Esophagus muscularis mucosa (tissue), 4 donors: ENCODE results near the gene TMEM63C. TPM values are rescaled to one million over a fixed set of nuclear protein-coding genes. Genes with fewer than 3 reads are reported as not detected.

ENCODE experiments used
- DNase-seq: peaks from one replicate; pipeline ENCODE4 v3.0.0-alpha.2; 2017; ENCODE audit errors: extremely low spot score
- H3K27ac ChIP-seq, 4 donors: fragments of 200-600 bp; sonication (generic); replicated peaks in 1 of 4; 1 replicate in 3 of 4; 2 replicates in 1 of 4; pipeline ENCODE4 v1.5.1; 2016 to 2019; ENCODE audit warnings: mild to moderate bottlenecking in 1 of 4
- H3K27me3 ChIP-seq, 4 donors: fragments of 200-600 bp; sonication (generic); one replicate each; pipeline versions ENCODE4 v1.5.1 to v1.6.0; 2016 to 2019
- H3K36me3 ChIP-seq, 4 donors: fragments of 200-600 bp; sonication (generic); one replicate each; pipeline ENCODE4 v1.5.1; 2016 to 2019
- H3K4me1 ChIP-seq, 4 donors: fragments of 200-600 bp; sonication (generic); one replicate each; pipeline ENCODE4 v1.5.1; 2016 to 2019
- H3K4me3 ChIP-seq, 4 donors: fragments of 200-600 bp; sonication (generic); 1 replicate in 2 of 4; 2 replicates in 2 of 4; pipeline ENCODE4 v1.5.1; 2016 to 2019; ENCODE audit warnings: mild to moderate bottlenecking in 4 of 4, moderate library complexity in 1 of 4
- H3K9me3 ChIP-seq, 4 donors: fragments of 200-600 bp; sonication (generic); 1 replicate in 3 of 4; 2 replicates in 1 of 4; pipeline ENCODE4 v1.5.1; 2016 to 2019
- EP300 ChIP-seq: sonication (generic); formaldehyde crosslinking; IDR thresholded peaks from one replicate; pipeline ENCODE4 v1.6.1; 2017; ENCODE audit warnings: antibody characterized with exemption
- POLR2A ChIP-seq: fragments of 450-650 bp; IDR thresholded peaks from one replicate; pipeline ENCODE4 v1.6.1; 2017; ENCODE audit warnings: antibody characterized with exemption, moderate library complexity, mild to moderate bottlenecking, low read depth
- POLR2AphosphoS5 ChIP-seq, 2 donors: sonication (generic); formaldehyde crosslinking; IDR thresholded peaks; one replicate each; pipeline ENCODE4 v1.6.1; 2017; ENCODE audit warnings: antibody characterized with exemption in 2 of 2
- WGBS: methylation state at CpG from one replicate; pipeline ENCODE4 v1.1.5; 2018; 5-methylcytosine and 5-hydroxymethylcytosine counted together
- intact Hi-C: fragments of 100-400 bp; cut with DNase I; formaldehyde crosslinking; loops from one replicate; pipeline ENCODE4 v1.15.1; 2023
- total RNA-seq, 4 donors: library from RNA; depleted of rRNA; stranded (reverse); fragments of >200 nt; gene quantifications; one replicate each; pipeline versions ENCODE4 v1.1.0 to v1.2.1, GENCODE V29; 2016
- TF ChIP-seq, protein P1 (sequence below), 3 experiments: fragments of 200-600 bp in 2 of 3; fragments of 450-650 bp in 1 of 3; sonication (generic) in 2 of 3; IDR thresholded peaks; one replicate each; pipeline ENCODE4 v1.5.1; 2017 to 2019; ENCODE audit warnings: antibody characterized with exemption in 3 of 3, mild to moderate bottlenecking in 2 of 3, moderate library complexity in 1 of 3

TMEM63C gene
- total RNA-seq, 4 donors from 2014 or later: 0.83 to 5.0 (median 1.1) TPM

DNA sequence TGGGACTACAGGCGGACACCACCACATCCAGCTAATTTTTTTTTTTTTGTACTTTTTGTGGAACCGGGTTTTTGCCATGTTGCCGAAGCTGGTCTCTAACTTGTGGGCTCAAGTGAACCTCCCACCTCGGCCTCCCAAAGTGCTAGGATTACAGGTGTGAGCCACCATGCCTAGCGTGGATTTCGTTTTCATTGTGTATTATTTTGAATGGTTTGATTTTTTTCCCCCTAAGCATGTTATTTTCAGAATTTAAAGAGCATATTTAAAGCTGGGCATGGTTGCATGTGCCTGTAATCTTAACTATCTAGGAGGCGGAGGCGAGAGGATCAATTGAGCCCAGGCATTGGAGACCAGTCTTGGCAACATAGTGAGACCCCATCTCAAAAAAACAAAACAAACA, 13.1 kb downstream of the TMEM63C start:
- Histone ChIP-seq H3K4me3 (no peak overlapping the region), H3K27me3 (peaks cover 0 to 33% (median 0%) of the 10 kb centered on the region in 4 donors), H3K9me3 (no peaks in the 10 kb centered on the region), H3K27ac (no peak overlapping the region), H3K4me1 (no peaks in the 10 kb centered on the region), H3K36me3 (no peaks in the 10 kb centered on the region)
- DNase-seq: no peak
- no peak for TF ChIP-seq POLR2A
- WGBS: 91% methylated on average over 8 of the region's 8 CpGs
- intact Hi-C loops: no loop called here

DNA sequence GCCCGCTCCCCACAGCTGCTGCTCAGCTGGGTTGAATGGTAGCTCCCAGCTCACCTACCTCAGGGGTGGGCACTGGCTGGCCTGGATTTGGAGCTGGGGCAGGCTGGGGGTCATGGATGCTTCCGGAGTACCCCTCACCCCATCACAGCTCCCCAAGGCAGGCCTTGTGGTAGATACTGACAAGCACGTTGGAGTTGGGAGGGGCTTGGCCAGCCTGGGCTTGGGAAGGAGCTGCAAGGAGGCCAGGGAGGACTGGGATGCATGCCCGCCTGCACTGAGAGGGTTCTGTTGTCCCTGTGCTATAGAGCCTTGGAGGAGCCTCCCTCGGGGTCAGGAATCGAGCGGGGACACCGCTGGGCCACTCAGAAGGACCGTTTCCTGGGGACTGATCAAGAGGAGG, 14.2 kb downstream of the TMEM63C start:
- peaks cover 0 to 43% (median 0%) of the 10 kb centered on the region in 4 donors for H3K27me3 ChIP-seq
- H3K4me1 ChIP-seq: no peaks in the 10 kb centered on the region
- DNase-seq: no peak
- whole genome bisulfite sequencing: 72% methylated on average over 5 of the region's 9 CpGs
- H3K27ac ChIP-seq: no peak overlapping the region
- H3K36me3 ChIP-seq: no peaks in the 10 kb centered on the region
- TF ChIP-seq EP300 (no peak), POLR2AphosphoS5 (IDR thresholded peaks at IDR 0.05) (no peak), POLR2A (no peak)
- TF ChIP-seq, protein P1, sequence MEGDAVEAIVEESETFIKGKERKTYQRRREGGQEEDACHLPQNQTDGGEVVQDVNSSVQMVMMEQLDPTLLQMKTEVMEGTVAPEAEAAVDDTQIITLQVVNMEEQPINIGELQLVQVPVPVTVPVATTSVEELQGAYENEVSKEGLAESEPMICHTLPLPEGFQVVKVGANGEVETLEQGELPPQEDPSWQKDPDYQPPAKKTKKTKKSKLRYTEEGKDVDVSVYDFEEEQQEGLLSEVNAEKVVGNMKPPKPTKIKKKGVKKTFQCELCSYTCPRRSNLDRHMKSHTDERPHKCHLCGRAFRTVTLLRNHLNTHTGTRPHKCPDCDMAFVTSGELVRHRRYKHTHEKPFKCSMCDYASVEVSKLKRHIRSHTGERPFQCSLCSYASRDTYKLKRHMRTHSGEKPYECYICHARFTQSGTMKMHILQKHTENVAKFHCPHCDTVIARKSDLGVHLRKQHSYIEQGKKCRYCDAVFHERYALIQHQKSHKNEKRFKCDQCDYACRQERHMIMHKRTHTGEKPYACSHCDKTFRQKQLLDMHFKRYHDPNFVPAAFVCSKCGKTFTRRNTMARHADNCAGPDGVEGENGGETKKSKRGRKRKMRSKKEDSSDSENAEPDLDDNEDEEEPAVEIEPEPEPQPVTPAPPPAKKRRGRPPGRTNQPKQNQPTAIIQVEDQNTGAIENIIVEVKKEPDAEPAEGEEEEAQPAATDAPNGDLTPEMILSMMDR (IDR thresholded peaks at IDR 0.05): no peak
- intact Hi-C loops: no loop called here
- no peaks in the 10 kb centered on the region for H3K9me3 ChIP-seq
- no peak overlapping the region for H3K4me3 ChIP-seq

DNA sequence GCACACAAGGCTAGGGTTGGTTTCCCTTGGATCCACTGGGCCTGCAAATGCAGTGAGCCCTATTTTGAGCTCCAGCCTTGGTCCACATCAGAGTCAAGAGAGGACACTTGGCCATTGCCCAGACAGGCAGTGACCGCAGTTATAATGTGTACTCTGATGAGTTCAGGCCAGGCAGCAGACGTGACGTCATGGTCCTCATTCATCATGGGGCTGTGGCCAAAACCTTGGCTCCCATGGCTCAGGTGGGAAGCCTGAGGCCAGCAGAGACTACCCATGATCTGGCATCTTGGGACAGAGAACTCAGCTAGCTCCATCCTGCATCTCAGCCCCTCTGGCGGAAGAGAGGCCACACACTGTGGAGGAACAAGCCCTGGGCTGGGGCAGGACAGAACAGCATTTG, 16.4 kb downstream of the TMEM63C start:
- H3K9me3 ChIP-seq: no peaks in the 10 kb centered on the region
- 71% methylated on average over 3 of the region's 4 CpGs for WGBS
- intact Hi-C loops: no loop called here
- peaks cover 0 to 65% (median 0%) of the 10 kb centered on the region in 4 donors for H3K27me3 ChIP-seq
- H3K4me1 ChIP-seq: no peaks in the 10 kb centered on the region
- H3K36me3 ChIP-seq: no peaks in the 10 kb centered on the region
- H3K27ac ChIP-seq: no peak overlapping the region
- no peak overlapping the region for H3K4me3 ChIP-seq
- TF ChIP-seq POLR2AphosphoS5 (IDR thresholded peaks at IDR 0.05) (no peak), POLR2A (no peak), EP300 (no peak)
- TF ChIP-seq, protein P1 (IDR thresholded peaks at IDR 0.05): no peak
- DNase-seq: no peak

DNA sequence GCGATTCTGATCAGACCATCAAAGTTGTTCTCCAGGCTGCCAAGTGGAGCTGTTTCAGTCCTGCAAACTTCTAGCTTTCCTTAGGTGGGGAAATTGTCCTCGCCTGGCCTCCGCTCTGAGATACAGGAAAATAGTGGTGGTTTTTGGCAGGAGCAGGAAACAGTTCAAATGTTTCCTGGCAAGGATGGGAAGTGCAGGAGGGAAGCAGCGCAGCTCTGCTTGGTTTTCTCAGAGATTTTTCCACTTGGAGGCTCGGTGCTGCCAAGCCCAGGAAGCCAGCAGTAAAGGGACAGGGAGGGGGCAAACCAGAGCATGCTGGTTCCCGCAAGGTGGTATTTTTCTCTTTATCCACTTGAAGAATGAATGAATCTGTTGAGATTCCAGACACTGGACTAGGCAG, 17.0 kb downstream of the TMEM63C start:
- intact Hi-C loops: no loop called here
- Histone ChIP-seq H3K36me3 (no peaks in the 10 kb centered on the region), H3K27me3 (peaks cover 0 to 66% (median 0%) of the 10 kb centered on the region in 4 donors), H3K4me1 (no peaks in the 10 kb centered on the region), H3K27ac (no peak overlapping the region), H3K4me3 (no peak overlapping the region), H3K9me3 (no peaks in the 10 kb centered on the region)
- TF ChIP-seq POLR2A (no peak), POLR2AphosphoS5 (IDR thresholded peaks at IDR 0.05) (no peak), EP300 (no peak)
- TF ChIP-seq, protein P1 (IDR thresholded peaks at IDR 0.05): no peak
- WGBS: 76% methylated on average over 6 of the region's 6 CpGs
- no peak for DNase-seq

DNA sequence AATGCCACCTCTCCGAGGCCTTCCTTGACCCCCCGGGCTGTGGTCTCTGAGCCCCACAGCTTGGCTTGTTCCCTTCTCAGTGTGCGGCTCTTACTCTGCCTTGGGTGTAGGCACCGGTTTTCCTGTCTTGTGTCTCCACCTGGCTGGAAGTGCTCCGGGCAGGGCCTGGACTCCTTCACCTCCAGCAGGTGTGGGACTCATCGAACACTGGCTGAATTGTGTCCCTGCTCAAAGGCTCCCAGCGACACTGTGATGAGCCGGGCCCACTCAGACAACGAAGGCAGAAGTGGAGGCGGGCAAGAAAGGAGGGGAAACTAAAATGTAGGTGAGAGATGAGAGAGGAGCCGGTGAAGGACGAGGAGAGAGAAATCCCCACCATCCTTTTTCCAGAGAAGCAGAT, 18.0 kb downstream of the TMEM63C start:
- intact Hi-C loops: no loop called here
- DNase-seq: no peak
- no peak overlapping the region for H3K4me3 ChIP-seq
- TF ChIP-seq, protein P1 (IDR thresholded peaks at IDR 0.05): no peak
- TF ChIP-seq POLR2AphosphoS5 (IDR thresholded peaks at IDR 0.05) (no peak), POLR2A (no peak), EP300 (no peak)
- 72% methylated on average over 12 of the region's 12 CpGs for WGBS
- H3K36me3 ChIP-seq: no peaks in the 10 kb centered on the region
- peaks cover 0 to 73% (median 0%) of the 10 kb centered on the region in 4 donors for H3K27me3 ChIP-seq
- no peaks in the 10 kb centered on the region for H3K9me3 ChIP-seq
- no peaks in the 10 kb centered on the region for H3K4me1 ChIP-seq
- H3K27ac ChIP-seq: no peak overlapping the region
